ENCODE results near the gene MTCP1. TPM values are rescaled to one million over a fixed set of nuclear protein-coding genes. Genes with fewer than 3 reads are reported as not detected.

MTCP1 gene
- total and polyA plus RNA-seq, 2 of the 8 experiments (the other 6 are each of a cell fraction or from before 2014, with no cell fraction given), result 1.2 to 12.3 TPM

GRCh38 chrX:155026727-155027508, 44.0 kb downstream of the MTCP1 start, which contains the start of gene FUNDC2 (continued):
- TF ChIP-seq E2F6 (IDR thresholded peaks at IDR 0.05), result 0 out of 2 replicates have a peak, but pooled peaks have one; percentile 44
- TF ChIP-seq HDAC6 (IDR thresholded peaks at IDR 0.05; ENCODE audit: low read depth, low read length), result no peak
- TF ChIP-seq BACH1 (IDR thresholded peaks at IDR 0.05; ENCODE audit: low read length), result peak; percentile 58; the same call in 1 of the 2 replicates
- peak; percentile 21; the same call in 1 of the 2 replicates for TF ChIP-seq TBP (IDR thresholded peaks at IDR 0.05; ENCODE audit: low read depth, low read length)
- TF ChIP-seq CBX8 (IDR thresholded peaks at IDR 0.05; ENCODE audit: borderline replicate concordance, low read depth, low read length), result no peak
- peak; percentile 63 for TF ChIP-seq MAX (IDR thresholded peaks at IDR 0.05)
- TF ChIP-seq EZH2 (IDR thresholded peaks at IDR 0.05; ENCODE audit: low read depth, low read length, severe bottlenecking), result no peak
- TF ChIP-seq POLR2AphosphoS5 (IDR thresholded peaks at IDR 0.05; ENCODE audit: low read depth, low read length), result 0 out of 2 replicates have a peak, but pooled peaks have one; percentile 59
- TF ChIP-seq SAP30 (IDR thresholded peaks at IDR 0.05; ENCODE audit: insufficient read depth, insufficient replicate concordance, low read length), result no peak
- TF ChIP-seq ATF2 (IDR thresholded peaks at IDR 0.05; ENCODE audit: low read length), result no peak
- no peak for TF ChIP-seq POU5F1 (IDR thresholded peaks at IDR 0.05; ENCODE audit: low read depth, low read length)
- no peak for TF ChIP-seq MAFK (IDR thresholded peaks at IDR 0.05; ENCODE audit: low read depth, low read length)
- peak; percentile 66; the same call in 1 of the 2 replicates for TF ChIP-seq RBBP5 (IDR thresholded peaks at IDR 0.05; ENCODE audit: borderline replicate concordance, low read depth, low read length)
- peak; percentile 71 for TF ChIP-seq TAF1 (IDR thresholded peaks at IDR 0.05; ENCODE audit: low read depth, low read length)
- TF ChIP-seq ASH2L (IDR thresholded peaks at IDR 0.05; ENCODE audit: low read length), result peak; percentile 81
